ENCODE results near the gene MLLT6. TPM values are rescaled to one million over a fixed set of nuclear protein-coding genes. Genes with fewer than 3 reads are reported as not detected.

Gene MLLT6
- total RNA-seq, 1 experiment from 2014 or later, result 72.5 TPM

GRCh38 chr17:38685491-38685890 lies 19.6 kb upstream of the MLLT6 start:
- no peak for DNase-seq
- Mint-ChIP-seq H3K36me3 (ENCODE audit: insufficient read depth, unreplicated experiment) (no peaks in the 10 kb centered on the region), H3K27ac (ENCODE audit: unreplicated experiment) (no peak overlapping the region), H3K27me3 (ENCODE audit: insufficient read depth, unreplicated experiment) (no peaks in the 10 kb centered on the region), H3K9me3 (ENCODE audit: unreplicated experiment) (no peaks in the 10 kb centered on the region), H3K4me1 (ENCODE audit: low read depth, unreplicated experiment) (no peaks in the 10 kb centered on the region), H3K4me3 (ENCODE audit: unreplicated experiment) (no peak overlapping the region)
- intact Hi-C loops (cut with micrococcal nuclease; ENCODE audit: unreplicated experiment), result no loop called here
- Histone ChIP-seq H3K27me3 (replicated peaks; ENCODE audit: control insufficient read depth, insufficient read depth, low read length) (no peaks in the 10 kb centered on the region), H3K4me3 (ENCODE audit: low read depth, low read length) (no peak overlapping the region), H3K4me1 (no peaks in the 10 kb centered on the region), H3K9me3 (no peaks in the 10 kb centered on the region), H3K36me3 (ENCODE audit: control insufficient read depth, insufficient read depth, low read length) (no peaks in the 10 kb centered on the region)
- POLR2A ChIA-PET, result interaction anchor here (0.6 kb wide), 1 partner anchor 121 kb away, joined by 6 read pairs; no protein-coding TSS in a partner anchor
- TF ChIP-seq, protein P1, sequence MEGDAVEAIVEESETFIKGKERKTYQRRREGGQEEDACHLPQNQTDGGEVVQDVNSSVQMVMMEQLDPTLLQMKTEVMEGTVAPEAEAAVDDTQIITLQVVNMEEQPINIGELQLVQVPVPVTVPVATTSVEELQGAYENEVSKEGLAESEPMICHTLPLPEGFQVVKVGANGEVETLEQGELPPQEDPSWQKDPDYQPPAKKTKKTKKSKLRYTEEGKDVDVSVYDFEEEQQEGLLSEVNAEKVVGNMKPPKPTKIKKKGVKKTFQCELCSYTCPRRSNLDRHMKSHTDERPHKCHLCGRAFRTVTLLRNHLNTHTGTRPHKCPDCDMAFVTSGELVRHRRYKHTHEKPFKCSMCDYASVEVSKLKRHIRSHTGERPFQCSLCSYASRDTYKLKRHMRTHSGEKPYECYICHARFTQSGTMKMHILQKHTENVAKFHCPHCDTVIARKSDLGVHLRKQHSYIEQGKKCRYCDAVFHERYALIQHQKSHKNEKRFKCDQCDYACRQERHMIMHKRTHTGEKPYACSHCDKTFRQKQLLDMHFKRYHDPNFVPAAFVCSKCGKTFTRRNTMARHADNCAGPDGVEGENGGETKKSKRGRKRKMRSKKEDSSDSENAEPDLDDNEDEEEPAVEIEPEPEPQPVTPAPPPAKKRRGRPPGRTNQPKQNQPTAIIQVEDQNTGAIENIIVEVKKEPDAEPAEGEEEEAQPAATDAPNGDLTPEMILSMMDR (IDR thresholded peaks at IDR 0.05; ENCODE audit: insufficient read depth in 1 of 2, low read depth in 1 of 2, low read length in 1 of 2, severe bottlenecking in 1 of 2, unreplicated experiment in 1 of 2), result no peak
- CTCF ChIA-PET, result interaction anchor here (1.8 kb wide), 1 partner anchor 127 kb away, joined by 4 read pairs; no protein-coding TSS in a partner anchor
- no TSS peak for BruUV-seq (replicated peaks)

- no peak overlapping the region for H3K4me3 Mint-ChIP-seq (ENCODE audit: unreplicated experiment)
- no peak overlapping the region for H3K27ac Mint-ChIP-seq (ENCODE audit: unreplicated experiment)
- no peaks in the 10 kb centered on the region for H3K27me3 ChIP-seq (replicated peaks; ENCODE audit: control insufficient read depth, insufficient read depth, low read length)
- no peaks in the 10 kb centered on the region for H3K36me3 Mint-ChIP-seq (ENCODE audit: insufficient read depth, unreplicated experiment)
- CTCF ChIA-PET, result interaction anchor here (0.6 to 1.1 kb wide), 5 partner anchors 23 to 486 kb away, joined by 3 to 9 read pairs (median 3); partner anchors contain the start of gene CISD3
- no peak overlapping the region for H3K4me3 ChIP-seq (ENCODE audit: low read depth, low read length)
- BruUV-seq (replicated peaks), result no TSS peak
- POLR2A ChIA-PET, result no interaction called here
- no peaks in the 10 kb centered on the region for H3K4me1 Mint-ChIP-seq (ENCODE audit: low read depth, unreplicated experiment)
- no peaks in the 10 kb centered on the region for H3K4me1 ChIP-seq
- no peaks in the 10 kb centered on the region for H3K36me3 ChIP-seq (ENCODE audit: control insufficient read depth, insufficient read depth, low read length)
- no peak for DNase-seq
- H3K27me3 Mint-ChIP-seq (ENCODE audit: insufficient read depth, unreplicated experiment), result no peaks in the 10 kb centered on the region
- TF ChIP-seq, protein P1 (IDR thresholded peaks at IDR 0.05; ENCODE audit: insufficient read depth in 1 of 2, low read depth in 1 of 2, low read length in 1 of 2, severe bottlenecking in 1 of 2, unreplicated experiment in 1 of 2), result no peak
- intact Hi-C loops (cut with micrococcal nuclease; ENCODE audit: unreplicated experiment), result no loop called here
- no peaks in the 10 kb centered on the region for H3K9me3 ChIP-seq
- no peaks in the 10 kb centered on the region for H3K9me3 Mint-ChIP-seq (ENCODE audit: unreplicated experiment)
Measured at GRCh38 chr17:38687286-38687685, 17.8 kb upstream of the MLLT6 start.

- no peaks in the 10 kb centered on the region for H3K36me3 ChIP-seq (ENCODE audit: control insufficient read depth, insufficient read depth, low read length)
- TF ChIP-seq, protein P1 (IDR thresholded peaks at IDR 0.05; ENCODE audit: insufficient read depth in 1 of 2, low read depth in 1 of 2, low read length in 1 of 2, severe bottlenecking in 1 of 2, unreplicated experiment in 1 of 2), result no peak
- H3K9me3 ChIP-seq, result no peaks in the 10 kb centered on the region
- Mint-ChIP-seq H3K4me3 (ENCODE audit: unreplicated experiment) (no peak overlapping the region), H3K27me3 (ENCODE audit: insufficient read depth, unreplicated experiment) (no peaks in the 10 kb centered on the region), H3K9me3 (ENCODE audit: unreplicated experiment) (no peaks in the 10 kb centered on the region), H3K36me3 (ENCODE audit: insufficient read depth, unreplicated experiment) (no peaks in the 10 kb centered on the region), H3K4me1 (ENCODE audit: low read depth, unreplicated experiment) (no peaks in the 10 kb centered on the region), H3K27ac (ENCODE audit: unreplicated experiment) (no peak overlapping the region)
- no peak overlapping the region for H3K4me3 ChIP-seq (ENCODE audit: low read depth, low read length)
- ChIA-PET CTCF (interaction anchor here (0.5 to 0.6 kb wide), 2 partner anchors 16 to 154 kb away, joined by 3 to 5 read pairs; no protein-coding TSS in a partner anchor), POLR2A (no interaction called here)
- no peaks in the 10 kb centered on the region for H3K27me3 ChIP-seq (replicated peaks; ENCODE audit: control insufficient read depth, insufficient read depth, low read length)
- no TSS peak for BruUV-seq (replicated peaks)
- peaks cover 8% of the 10 kb centered on the region; the same call in 1 of the 2 replicates for H3K4me1 ChIP-seq
- DNase-seq, result no peak
- intact Hi-C loops (cut with micrococcal nuclease; ENCODE audit: unreplicated experiment), result no loop called here
Measured at GRCh38 chr17:38690386-38690785, 14.7 kb upstream of the MLLT6 start.

Data from Caco-2 (cell line).